H9 (cell line): ENCODE measurements around the gene GALNS. TPM values are rescaled to one million over a fixed set of nuclear protein-coding genes. Genes with fewer than 3 reads are reported as not detected.

ENCODE experiments used
- DNase-seq: peaks from one replicate; pipeline ENCODE4 v3.0.0-alpha.2; 2017
- H2AFZ ChIP-seq: one replicate; pipeline ENCODE4 v1.6.1; 2013; ENCODE audit warnings: mild to moderate bottlenecking, low read length, control low read depth, moderate library complexity
- H2AK5ac ChIP-seq: 2 replicates; pipeline ENCODE4 v1.6.1; 2013; ENCODE audit warnings: low read length, control low read depth, mixed read lengths; ENCODE audit not compliant: insufficient read length
- H2BK120ac ChIP-seq: one replicate; pipeline ENCODE4 v1.6.1; 2013; ENCODE audit warnings: low read depth, mild to moderate bottlenecking, low read length, control low read depth, inconsistent platforms; ENCODE audit not compliant: poor library complexity, severe bottlenecking
- H2BK12ac ChIP-seq: 2 replicates; pipeline ENCODE4 v1.6.1; 2013; ENCODE audit warnings: low read length, control low read depth, mixed read lengths, low read depth; ENCODE audit not compliant: insufficient read length
- H2BK15ac ChIP-seq: 2 replicates; pipeline ENCODE4 v1.6.1; 2013; ENCODE audit warnings: low read depth, low read length, control low read depth
- H2BK20ac ChIP-seq: one replicate; pipeline ENCODE4 v1.6.1; 2013; ENCODE audit warnings: low read depth, mild to moderate bottlenecking, low read length, control low read depth, inconsistent platforms; ENCODE audit not compliant: poor library complexity, severe bottlenecking
- H2BK5ac ChIP-seq: 2 replicates; pipeline ENCODE4 v1.6.1; 2013; ENCODE audit warnings: low read length, control low read depth, mixed read lengths; ENCODE audit not compliant: insufficient read length
- H3K14ac ChIP-seq: 2 replicates; pipeline ENCODE4 v1.6.1; 2013; ENCODE audit warnings: low read length, control low read depth; ENCODE audit not compliant: insufficient read depth
- H3K18ac ChIP-seq: 2 replicates; pipeline ENCODE4 v1.6.1; 2013; ENCODE audit warnings: low read depth, mild to moderate bottlenecking, mixed read lengths, low read length, control low read depth; ENCODE audit not compliant: insufficient read length
- H3K23ac ChIP-seq: 2 replicates; pipeline ENCODE4 v1.6.1; 2013; ENCODE audit warnings: low read length, control low read depth, mixed read lengths, low read depth; ENCODE audit not compliant: insufficient read length
- H3K23me2 ChIP-seq: 2 replicates; pipeline ENCODE4 v1.6.1; 2013; ENCODE audit warnings: low read depth, mild to moderate bottlenecking, mixed read lengths, low read length, control low read depth; ENCODE audit not compliant: insufficient read length, poor library complexity, severe bottlenecking
- H3K27ac ChIP-seq: 2 replicates; pipeline ENCODE4 v1.5.1; 2013; ENCODE audit warnings: low read length, control low read depth, mixed read lengths, low read depth; ENCODE audit not compliant: insufficient read length
- H3K27me3 ChIP-seq: 2 replicates; pipeline ENCODE4 v1.6.1; 2013; ENCODE audit warnings: low read length, control low read depth, inconsistent platforms; ENCODE audit not compliant: insufficient read depth
- H3K4ac ChIP-seq: 2 replicates; pipeline ENCODE4 v1.6.1; 2013; ENCODE audit warnings: low read depth, mild to moderate bottlenecking, control low read depth, inconsistent platforms, low read length, moderate library complexity
- H3K4me1 ChIP-seq: 2 replicates; pipeline ENCODE4 v1.6.1; 2013; ENCODE audit warnings: low read length, control low read depth, inconsistent platforms; ENCODE audit not compliant: insufficient read depth
- H3K4me2 ChIP-seq: 2 replicates; pipeline ENCODE4 v1.6.1; 2013; ENCODE audit warnings: low read length, control low read depth, mixed read lengths; ENCODE audit not compliant: insufficient read length, insufficient read depth
- H3K56ac ChIP-seq: 2 replicates; pipeline ENCODE4 v1.6.1; 2013; ENCODE audit warnings: low read depth, mild to moderate bottlenecking, mixed read lengths, low read length, control low read depth; ENCODE audit not compliant: insufficient read length
- H3K79me1 ChIP-seq: 2 replicates; pipeline ENCODE4 v1.6.1; 2013; ENCODE audit warnings: low read depth, mild to moderate bottlenecking, moderate library complexity, low read length, control low read depth, inconsistent platforms; ENCODE audit not compliant: insufficient read depth, poor library complexity, severe bottlenecking
- H3K79me2 ChIP-seq: 2 replicates; pipeline ENCODE4 v1.6.1; 2013; ENCODE audit warnings: low read length, control low read depth, inconsistent platforms; ENCODE audit not compliant: insufficient read depth
- H3K9ac ChIP-seq: 2 replicates; pipeline ENCODE4 v1.6.1; 2013; ENCODE audit warnings: low read length, control low read depth, mixed read lengths; ENCODE audit not compliant: insufficient read length; ENCODE audit errors: extremely low read depth
- H3K9me3 ChIP-seq: one replicate; pipeline ENCODE4 v1.6.1; 2013; ENCODE audit warnings: low read depth, low read length, inconsistent platforms; ENCODE audit not compliant: control insufficient read depth
- H3T11ph ChIP-seq: one replicate; pipeline ENCODE4 v1.6.1; 2013; ENCODE audit warnings: mild to moderate bottlenecking, low read length, control low read depth, inconsistent platforms
- H4K20me1 ChIP-seq: one replicate; pipeline ENCODE4 v1.6.1; 2013; ENCODE audit not compliant: control insufficient read depth, insufficient read length, insufficient read depth
- H4K5ac ChIP-seq: 2 replicates; pipeline ENCODE4 v1.6.1; 2013; ENCODE audit warnings: low read depth, mild to moderate bottlenecking, mixed read lengths, low read length, control low read depth; ENCODE audit not compliant: insufficient read length
- H4K8ac ChIP-seq: replicated peaks from 2 replicates; pipeline ENCODE4 v1.6.1; 2013; ENCODE audit warnings: low read length, control low read depth, mixed read lengths, low read depth; ENCODE audit not compliant: insufficient read length
- H4K91ac ChIP-seq: 2 replicates; pipeline ENCODE4 v1.6.1; 2013; ENCODE audit warnings: low read depth, mild to moderate bottlenecking, moderate library complexity, mixed read lengths, low read length, control low read depth; ENCODE audit not compliant: insufficient read length
- H3K27ac Mint-ChIP-seq, 3 experiments: 2 replicates in 2 of 3; 3 replicates in 1 of 3; pipeline ENCODE4 v1.8.0; 2020 to 2021; ENCODE audit warnings: mixed read lengths in 3 of 3, mild to moderate bottlenecking in 1 of 3, moderate library complexity in 1 of 3
- H3K27me3 Mint-ChIP-seq: 2 replicates; pipeline ENCODE4 v1.8.0; 2021; ENCODE audit warnings: low read depth, mild to moderate bottlenecking, moderate library complexity, mixed read lengths
- H3K36me3 Mint-ChIP-seq, 3 experiments: 2 replicates in 2 of 3; 3 replicates in 1 of 3; pipeline ENCODE4 v1.8.0; 2020 to 2021; ENCODE audit warnings: low read depth in 3 of 3, mixed read lengths in 3 of 3; ENCODE audit not compliant: insufficient read depth in 1 of 3
- H3K4me1 Mint-ChIP-seq, 2 experiments: 2 replicates each; pipeline ENCODE4 v1.8.0; 2020; ENCODE audit warnings: mixed read lengths in 2 of 2
- H3K4me3 Mint-ChIP-seq, 2 experiments: 2 replicates in 1 of 2; 3 replicates in 1 of 2; pipeline ENCODE4 v1.8.0; 2020 to 2021; ENCODE audit warnings: mild to moderate bottlenecking in 2 of 2, mixed read lengths in 2 of 2, moderate library complexity in 1 of 2
- H3K9me3 Mint-ChIP-seq, 2 experiments: 2 replicates in 1 of 2; 3 replicates in 1 of 2; pipeline ENCODE4 v1.8.0; 2020; ENCODE audit warnings: mild to moderate bottlenecking in 2 of 2, mixed read lengths in 2 of 2, moderate library complexity in 1 of 2
- WGBS: extraction: QIAGEN DNeasy Blood & Tissue Kit; methylation state at CpG from one replicate; pipeline ENCODE4 v1.1.7; 2013; ENCODE audit warnings: missing lambda C conversion rate, low lambda C conversion rate, mixed read lengths; ENCODE audit not compliant: insufficient read length; ENCODE audit errors: extremely low coverage; 5-methylcytosine and 5-hydroxymethylcytosine counted together
- total RNA-seq: library from RNA; stranded (reverse); gene quantifications from 2 replicates; pipeline ENCODE4 v1.2.1, GENCODE V29; 2021
- TF ChIP-seq, protein P1 (sequence below): fragments of 200-600 bp; sonication (generic); conservative IDR thresholded peaks from 3 replicates; pipeline ENCODE4 v1.8.0; 2021; ENCODE audit warnings: antibody characterized with exemption, mild to moderate bottlenecking

GALNS gene
- total RNA-seq, 1 experiment from 2014 or later = 20.3 TPM

- H3K9me3 ChIP-seq = no peaks in the 10 kb centered on the region
- H3K23ac ChIP-seq = no peak overlapping the region
- H3K56ac ChIP-seq = no peak overlapping the region
- no peak overlapping the region for H2BK15ac ChIP-seq
- H3K4me1 Mint-ChIP-seq = peaks cover 9 to 18% of the 10 kb centered on the region in 2 experiments
- no peak overlapping the region for H3K4ac ChIP-seq
- H3K4me3 Mint-ChIP-seq = no peak overlapping the region
- H4K91ac ChIP-seq = no peak overlapping the region
- no peak overlapping the region for H2BK12ac ChIP-seq
- no peak overlapping the region for H2AK5ac ChIP-seq
- no peak overlapping the region for H2BK120ac ChIP-seq
- no peak overlapping the region for H4K8ac ChIP-seq
- no peak overlapping the region for H2AFZ ChIP-seq
- no peak overlapping the region for H3K27ac Mint-ChIP-seq
- no peak overlapping the region for H2BK5ac ChIP-seq
- TF ChIP-seq, protein P1, sequence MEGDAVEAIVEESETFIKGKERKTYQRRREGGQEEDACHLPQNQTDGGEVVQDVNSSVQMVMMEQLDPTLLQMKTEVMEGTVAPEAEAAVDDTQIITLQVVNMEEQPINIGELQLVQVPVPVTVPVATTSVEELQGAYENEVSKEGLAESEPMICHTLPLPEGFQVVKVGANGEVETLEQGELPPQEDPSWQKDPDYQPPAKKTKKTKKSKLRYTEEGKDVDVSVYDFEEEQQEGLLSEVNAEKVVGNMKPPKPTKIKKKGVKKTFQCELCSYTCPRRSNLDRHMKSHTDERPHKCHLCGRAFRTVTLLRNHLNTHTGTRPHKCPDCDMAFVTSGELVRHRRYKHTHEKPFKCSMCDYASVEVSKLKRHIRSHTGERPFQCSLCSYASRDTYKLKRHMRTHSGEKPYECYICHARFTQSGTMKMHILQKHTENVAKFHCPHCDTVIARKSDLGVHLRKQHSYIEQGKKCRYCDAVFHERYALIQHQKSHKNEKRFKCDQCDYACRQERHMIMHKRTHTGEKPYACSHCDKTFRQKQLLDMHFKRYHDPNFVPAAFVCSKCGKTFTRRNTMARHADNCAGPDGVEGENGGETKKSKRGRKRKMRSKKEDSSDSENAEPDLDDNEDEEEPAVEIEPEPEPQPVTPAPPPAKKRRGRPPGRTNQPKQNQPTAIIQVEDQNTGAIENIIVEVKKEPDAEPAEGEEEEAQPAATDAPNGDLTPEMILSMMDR = no peak
- H3K27me3 ChIP-seq = no peaks in the 10 kb centered on the region
- H3K14ac ChIP-seq = no peak overlapping the region
- no peaks in the 10 kb centered on the region for H4K20me1 ChIP-seq
- H3K79me2 ChIP-seq = no peaks in the 10 kb centered on the region
- no peak overlapping the region for H3K18ac ChIP-seq
- no CpG with 5 or more reads among the region's 17 CpGs for WGBS
- no peak overlapping the region for H3K4me2 ChIP-seq
- H3K27ac ChIP-seq = no peak overlapping the region
- no peaks in the 10 kb centered on the region for H3K27me3 Mint-ChIP-seq
- DNase-seq = no peak
- H3K36me3 Mint-ChIP-seq = peaks cover 11 to 20% (median 16%) of the 10 kb centered on the region in 3 experiments
- H3K79me1 ChIP-seq = no peaks in the 10 kb centered on the region
- no peak overlapping the region for H3K9ac ChIP-seq
- no peaks in the 10 kb centered on the region for H3K4me1 ChIP-seq
- H3K9me3 Mint-ChIP-seq = peaks cover 0 to 6% of the 10 kb centered on the region in 2 experiments; a peak in 2 of 5 replicates
- no peak overlapping the region for H3T11ph ChIP-seq
- H3K23me2 ChIP-seq = peaks cover 8% of the 10 kb centered on the region
- no peak overlapping the region for H2BK20ac ChIP-seq
- no peak overlapping the region for H4K5ac ChIP-seq
Measured at GRCh38 chr16:88853325-88853941, 3.3 kb downstream of the GALNS start.
